Cortex of kidney (tissue), 1 donor: ENCODE results near the gene ZNF638.

ENCODE experiments used
- DNase-seq: peaks from one replicate; lab custom pipeline; 2025; lab: John Stamatoyannopoulos, UW

ZNF638 gene

DNA sequence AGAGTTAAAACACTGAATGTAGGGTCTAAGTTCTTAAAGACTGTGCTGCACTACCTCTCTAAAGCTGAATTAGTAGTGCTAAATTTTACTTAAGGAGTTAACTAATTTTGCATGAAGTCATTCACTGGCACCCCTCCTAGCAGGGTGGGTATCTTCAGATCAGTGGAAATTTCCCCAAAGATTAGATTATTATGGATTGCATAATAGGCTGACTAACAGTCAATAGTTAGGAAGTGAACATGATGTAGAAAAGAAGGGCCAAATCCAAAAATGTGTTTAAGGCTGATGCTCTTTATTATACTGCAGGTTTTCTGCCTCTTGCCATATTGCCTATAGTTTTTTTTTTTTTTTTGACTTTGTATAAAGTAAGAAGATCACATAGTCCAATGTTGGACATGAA is 5.2 kb downstream of the ZNF638 start:
- DNase-seq = no peak

DNA sequence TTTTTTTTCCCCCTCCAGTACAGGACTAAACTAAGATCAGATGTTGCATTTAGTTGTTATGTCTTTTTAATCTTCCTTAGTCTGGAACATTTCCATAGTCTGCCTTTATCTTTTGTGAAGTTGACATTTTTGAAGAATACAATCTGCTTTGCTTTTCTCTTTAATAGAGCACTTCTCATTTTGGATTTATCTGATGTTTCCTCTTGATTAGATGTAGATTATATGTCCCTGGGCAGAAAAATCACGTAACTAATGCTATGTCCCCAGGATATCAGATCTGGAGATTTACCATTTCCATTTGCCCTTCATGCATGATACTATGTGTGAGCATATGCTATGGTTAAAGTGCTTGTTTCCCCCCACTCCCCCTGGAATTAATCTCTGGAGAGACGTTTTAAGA is 6.2 kb downstream of the ZNF638 start:
- no peak for DNase-seq

DNA sequence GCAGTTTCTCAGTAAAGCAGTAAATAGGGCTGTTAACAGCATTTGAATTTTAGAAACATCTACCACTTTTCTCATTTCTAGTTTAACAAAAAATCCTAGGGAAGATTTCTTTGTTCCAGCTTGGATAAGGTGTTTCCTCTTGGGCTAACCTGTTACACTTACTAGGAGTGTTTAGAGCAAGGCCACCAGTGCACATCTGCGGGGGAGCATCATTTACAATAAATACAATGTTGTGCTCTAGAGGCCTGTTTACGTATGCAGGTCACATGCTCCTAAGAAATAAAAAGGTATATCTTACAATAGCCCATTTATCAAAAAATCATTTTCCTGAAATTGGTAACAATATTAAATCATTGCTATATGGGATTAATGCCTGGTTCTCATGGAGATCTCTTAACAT is 8.1 kb downstream of the ZNF638 start:
- DNase-seq = no peak

DNA sequence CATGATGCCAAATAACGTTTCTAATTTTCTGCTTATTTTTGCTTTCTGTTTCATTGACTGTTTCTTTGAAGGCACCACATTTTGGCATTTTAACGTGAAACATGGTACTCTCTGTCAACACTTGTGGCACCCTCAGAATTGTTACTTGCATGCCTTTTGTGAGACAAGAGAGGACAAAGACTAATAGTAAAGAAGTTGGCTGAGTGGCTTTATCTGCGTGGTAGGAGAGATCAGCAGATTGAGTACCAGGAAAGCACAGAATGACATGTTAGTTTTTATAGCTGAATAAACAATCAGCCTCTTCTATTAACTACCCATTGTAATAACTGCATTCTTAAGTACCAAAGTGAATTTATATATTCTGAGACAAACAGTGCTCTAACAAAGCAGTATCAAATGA is 8.6 kb downstream of the ZNF638 start:
- no peak for DNase-seq

DNA sequence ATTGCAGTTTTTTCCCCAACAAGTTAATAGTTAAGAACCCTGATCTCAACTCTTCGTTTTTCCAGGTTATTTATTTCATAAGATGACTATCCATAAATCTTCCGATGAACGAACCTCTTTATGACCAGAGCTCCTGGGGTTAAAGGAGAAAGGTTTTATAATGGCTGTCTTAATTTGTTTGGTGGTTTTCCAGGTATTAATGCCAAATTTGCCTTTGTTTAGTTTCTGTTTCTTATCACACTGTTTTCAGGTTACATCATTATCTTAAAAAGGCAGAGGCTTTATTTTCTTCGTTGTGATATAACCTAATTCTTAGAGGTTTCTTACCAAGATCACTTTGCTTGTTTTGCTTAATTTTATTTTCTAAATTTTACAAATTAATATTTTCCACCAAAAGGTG is 10.1 kb downstream of the ZNF638 start:
- DNase-seq = no peak

DNA sequence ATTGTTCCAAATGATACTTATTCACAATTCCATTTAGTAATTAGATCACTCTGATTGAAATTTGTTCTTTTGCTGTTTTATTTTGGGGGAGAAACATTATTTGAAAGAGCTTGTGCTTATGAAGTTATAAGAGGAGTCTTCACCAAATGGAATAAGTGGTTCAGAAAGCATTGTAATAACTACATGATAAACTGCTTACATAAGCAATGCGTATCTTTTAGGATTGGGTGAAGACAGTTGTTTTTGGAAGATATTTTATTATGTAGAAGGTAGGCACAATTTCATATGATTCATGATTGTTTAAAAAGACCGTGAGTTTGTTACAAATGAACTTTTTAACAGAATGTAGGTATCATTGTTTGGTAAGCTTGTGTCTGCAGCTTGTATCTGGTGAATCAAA is 14.5 kb downstream of the ZNF638 start:
- DNase-seq = no peak

DNA sequence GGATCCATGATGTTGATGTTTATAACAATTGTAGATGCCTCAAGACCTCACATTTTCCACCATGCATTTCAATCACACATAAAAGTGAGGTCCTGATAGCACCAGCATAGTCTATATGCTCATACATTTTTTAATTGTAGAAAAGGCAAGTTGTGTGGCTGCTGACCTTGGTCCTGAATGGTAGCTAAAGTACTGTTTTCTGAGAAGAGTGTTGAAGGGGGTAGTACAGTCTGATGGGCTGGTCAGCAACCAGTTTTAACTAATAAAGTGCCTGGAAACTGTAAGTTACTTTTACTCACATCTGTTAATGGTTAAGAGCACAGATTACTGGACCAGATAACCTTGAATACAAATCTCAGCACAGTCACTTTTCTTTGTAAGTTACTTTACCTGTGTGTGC is 15.9 kb downstream of the ZNF638 start:
- no peak for DNase-seq

DNA sequence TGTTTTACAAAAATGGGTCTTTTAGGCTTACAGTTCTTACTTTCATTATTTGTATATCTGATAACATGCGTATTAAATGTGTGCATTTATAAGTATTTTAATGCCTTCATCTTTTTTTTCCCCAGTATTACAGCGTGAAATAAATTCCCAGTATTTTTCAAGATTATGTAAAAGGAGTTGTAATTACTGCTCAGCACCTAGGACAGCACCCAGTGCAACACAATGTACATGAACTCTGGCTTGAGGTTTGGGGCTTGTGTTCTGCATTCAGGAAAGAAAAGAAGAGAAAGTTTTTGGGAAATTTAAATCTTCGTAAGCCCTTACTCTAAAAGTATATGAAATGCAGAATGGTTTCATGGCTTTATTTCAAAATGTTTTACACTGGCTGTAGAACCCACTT is 16.7 kb downstream of the ZNF638 start:
- DNase-seq = no peak

DNA sequence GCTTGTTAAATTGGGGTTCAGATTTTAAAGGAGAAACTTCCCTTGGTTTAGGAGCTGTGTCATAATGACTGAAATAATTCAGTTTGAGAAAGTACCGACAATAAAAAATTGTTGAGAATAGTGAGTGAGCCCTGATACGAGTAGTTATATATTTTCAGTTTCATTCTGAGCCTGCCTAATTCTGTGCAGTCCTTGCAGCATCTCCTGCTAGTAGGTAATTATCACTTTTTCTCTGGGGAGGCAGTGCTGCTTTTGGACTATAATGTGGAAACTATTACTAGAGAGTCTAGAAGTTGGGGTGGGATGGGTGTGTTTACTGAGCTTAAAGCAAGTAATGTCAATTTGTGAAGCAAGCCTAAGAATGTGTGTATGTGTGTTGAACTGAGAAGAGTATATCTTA is 21.7 kb downstream of the ZNF638 start:
- no peak for DNase-seq

DNA sequence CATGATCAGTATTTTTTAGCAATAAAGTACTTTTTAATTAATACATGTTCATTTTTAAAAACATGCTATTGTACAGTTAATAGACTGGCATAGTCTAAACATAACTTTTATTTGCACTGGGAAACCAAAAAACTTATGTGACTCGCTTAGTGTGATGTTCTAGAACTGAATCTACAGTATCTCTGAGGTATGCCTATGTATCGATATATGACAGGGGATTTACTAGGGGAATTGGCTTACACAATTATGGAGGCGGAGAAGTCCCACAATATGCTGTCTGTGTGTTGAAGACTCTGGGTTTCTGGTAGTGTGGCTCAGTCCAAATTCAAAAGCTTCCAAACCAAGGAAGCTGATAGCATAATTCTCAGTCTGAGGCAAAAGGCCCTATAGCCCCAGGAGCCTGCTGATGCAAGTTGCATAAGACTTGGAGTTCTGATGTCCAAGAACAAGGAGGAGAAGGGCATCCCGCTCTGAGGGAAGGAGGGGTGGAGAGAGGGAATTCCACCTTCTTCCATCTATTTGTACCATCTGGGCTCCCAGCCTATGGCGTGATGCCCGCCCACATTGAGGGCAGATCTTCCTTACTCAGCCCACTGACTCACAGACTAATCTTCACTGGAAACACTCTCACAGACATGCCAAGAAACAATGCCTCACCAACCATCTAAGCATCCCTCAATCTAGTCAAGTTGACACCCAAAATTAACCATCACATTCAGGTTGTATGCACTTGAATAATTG is 27.5 kb downstream of the ZNF638 start:
- DNase-seq = no peak

DNA sequence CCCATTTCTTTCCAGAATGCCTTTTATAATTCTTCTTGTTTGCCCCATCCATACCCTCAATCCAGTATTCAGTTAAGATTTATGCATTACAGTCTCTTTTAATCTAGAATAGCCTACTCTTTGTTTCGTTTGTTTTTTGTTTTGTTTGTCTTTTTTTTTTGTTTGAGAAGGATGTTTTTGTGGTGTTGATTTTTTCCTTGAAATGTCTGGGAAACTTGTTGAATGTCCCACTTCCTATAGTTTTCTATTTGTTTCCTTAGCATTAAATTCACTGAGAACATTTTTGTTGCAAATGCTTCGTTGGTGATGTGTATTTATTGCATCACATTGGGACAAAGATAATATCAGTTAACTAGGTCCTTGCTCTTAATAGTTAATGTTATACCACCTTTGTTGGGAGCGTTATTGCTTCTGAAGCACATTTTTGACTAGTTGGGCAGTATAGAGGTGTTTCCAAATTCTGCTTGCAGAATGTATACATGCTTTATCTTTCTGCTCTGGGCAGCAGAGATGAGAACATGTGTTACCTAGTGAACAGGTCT is 28.9 kb downstream of the ZNF638 start:
- DNase-seq = no peak

DNA sequence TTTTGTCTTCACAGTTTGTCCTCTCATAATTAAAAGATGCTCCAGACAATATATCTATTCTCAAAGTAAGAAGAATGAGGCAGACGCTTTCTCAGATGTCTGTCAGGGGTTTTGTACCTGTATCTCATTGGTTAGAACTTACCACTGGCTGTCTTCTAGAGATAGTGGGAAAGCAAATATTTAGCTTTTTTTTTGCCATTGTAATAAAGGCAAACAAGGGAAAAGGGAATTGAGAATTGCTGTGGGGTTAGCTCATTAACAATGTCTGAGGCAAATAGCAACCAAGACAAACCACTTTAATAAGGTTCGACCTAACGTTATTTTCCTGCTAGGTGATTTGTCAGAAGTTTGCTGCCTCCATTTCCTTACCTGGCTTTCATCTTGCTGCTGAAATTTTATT is 30.0 kb downstream of the ZNF638 start:
- no peak for DNase-seq

DNA sequence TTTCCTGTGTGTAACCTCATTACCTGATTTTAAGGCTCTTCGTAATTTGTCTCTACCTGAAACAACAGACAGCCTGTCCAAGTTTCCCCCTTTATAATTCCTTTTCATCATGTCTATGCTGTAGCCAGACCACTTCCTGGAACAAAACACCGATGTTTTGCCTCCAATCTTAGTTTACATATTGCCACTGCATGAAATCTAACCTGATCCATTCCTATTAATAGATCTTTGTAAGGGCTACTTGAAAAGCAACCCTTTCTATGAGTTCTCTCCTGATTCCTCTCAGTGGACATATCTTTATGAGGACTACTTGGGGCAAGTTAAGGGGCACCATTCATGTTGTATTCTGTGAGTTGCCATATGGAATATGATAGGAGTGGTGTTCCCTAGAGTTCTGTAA is 30.9 kb downstream of the ZNF638 start:
- DNase-seq = no peak

DNA sequence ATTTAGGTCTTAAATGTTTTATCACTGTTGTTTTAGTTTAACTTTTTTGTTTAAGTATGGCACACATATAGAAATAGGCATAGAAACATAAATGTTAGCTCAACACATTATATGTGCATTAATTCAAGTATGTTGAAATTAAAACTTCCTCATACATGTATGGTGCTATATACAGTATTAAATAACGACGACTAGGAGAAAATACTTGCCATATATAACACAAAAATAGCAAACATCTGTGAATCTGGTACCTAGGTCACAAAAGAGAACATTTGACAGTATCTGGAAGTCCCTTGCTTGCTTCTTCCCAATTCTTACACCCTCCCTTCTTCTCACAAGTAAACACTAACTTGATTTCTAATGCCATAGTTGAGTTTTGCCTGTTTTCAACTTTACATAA is 38.4 kb downstream of the ZNF638 start:
- DNase-seq = no peak

DNA sequence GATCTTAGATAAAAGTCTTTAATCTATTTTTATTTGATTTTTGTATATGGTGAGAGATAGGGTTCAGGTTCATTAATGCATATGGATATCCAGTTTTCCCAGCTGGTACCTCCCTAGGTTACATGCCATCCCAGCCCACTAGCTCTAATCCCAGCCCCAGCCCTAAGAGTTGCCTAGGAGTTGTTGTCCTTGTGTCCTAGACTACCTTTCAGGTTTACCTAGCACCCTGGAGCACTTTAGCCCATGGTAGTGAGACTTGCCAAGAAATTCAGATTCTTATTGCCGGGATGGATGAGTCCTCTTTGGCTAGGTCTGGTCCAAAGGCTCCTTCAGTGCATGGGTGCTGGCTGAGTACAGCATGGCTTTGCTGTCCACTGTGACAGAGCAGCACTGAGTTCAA is 40.5 kb downstream of the ZNF638 start:
- DNase-seq = no peak

DNA sequence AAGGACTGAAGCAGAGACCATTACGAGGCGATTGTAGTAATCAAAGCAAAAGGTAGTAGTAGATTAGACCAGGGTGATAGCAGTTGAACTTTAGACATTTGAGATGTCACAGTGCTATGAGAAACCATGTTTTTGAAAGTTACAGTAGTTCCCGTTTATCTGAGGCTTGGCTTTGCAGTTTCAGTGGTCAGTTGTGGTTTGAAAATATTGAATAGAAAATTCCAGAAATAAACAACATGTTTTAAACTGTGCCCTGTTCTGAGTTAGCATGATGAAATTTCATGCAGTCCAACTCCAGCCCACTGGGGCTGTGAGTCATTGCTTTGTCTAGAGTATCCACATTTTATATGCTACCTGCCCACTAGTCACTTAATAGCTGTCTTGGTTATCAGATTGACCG is 47.5 kb downstream of the ZNF638 start:
- no peak for DNase-seq

DNA sequence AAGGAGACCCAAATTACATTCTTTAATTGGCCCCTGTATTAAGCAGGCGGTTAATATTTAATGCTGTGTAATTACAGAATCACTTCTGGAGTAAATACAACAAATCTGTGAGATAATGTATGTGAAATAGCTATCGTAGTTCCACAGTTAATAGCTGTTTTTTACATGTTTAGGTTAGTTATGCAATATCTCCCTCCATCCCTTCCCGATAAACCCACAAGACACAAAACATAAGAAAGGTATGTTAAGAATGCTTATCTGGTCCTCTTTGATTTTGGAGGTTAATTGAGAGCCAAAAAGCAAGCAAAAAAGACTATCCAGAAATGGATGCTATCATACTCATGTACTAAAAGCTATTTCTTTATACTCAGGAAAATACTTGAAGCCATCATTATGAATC is 49.1 kb downstream of the ZNF638 start:
- DNase-seq = no peak

DNA sequence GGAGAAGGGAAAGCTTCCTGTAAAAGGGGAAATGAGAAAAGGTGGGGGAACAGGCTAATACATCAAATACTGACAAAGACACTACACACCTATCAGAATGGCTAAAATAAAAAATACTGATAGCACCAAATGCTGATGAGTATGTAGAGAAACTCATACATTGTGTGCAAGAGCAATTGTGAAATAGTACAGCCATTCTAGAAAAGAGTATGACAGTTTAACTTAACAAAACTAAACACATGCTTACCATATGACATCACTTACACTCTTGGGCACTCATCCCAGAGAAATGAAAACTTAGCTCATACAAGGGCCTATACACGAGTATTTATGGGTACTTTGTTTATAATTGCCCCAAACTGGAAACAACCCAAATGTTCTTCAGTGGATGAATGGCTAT is 53.4 kb downstream of the ZNF638 start:
- no peak for DNase-seq

DNA sequence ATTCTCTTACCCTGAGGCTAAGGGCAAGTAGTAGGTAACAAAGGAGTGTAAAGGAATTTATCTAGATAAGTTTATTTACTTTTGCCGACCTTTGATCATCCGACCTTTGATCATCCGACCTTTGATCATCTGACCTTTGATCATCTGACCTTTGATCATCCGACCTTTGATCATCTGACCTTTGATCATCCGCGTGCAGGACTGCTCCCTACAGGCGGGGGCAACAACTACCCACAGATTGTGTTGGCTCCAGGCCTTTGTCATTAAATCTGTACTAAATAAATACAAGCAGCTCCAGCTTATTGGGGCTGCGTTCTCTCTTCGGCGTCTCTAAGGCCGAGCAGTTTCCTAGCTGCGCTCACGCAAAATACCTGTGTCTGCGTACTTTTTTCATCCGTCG is 56.6 kb downstream of the ZNF638 start:
- no peak for DNase-seq

DNA sequence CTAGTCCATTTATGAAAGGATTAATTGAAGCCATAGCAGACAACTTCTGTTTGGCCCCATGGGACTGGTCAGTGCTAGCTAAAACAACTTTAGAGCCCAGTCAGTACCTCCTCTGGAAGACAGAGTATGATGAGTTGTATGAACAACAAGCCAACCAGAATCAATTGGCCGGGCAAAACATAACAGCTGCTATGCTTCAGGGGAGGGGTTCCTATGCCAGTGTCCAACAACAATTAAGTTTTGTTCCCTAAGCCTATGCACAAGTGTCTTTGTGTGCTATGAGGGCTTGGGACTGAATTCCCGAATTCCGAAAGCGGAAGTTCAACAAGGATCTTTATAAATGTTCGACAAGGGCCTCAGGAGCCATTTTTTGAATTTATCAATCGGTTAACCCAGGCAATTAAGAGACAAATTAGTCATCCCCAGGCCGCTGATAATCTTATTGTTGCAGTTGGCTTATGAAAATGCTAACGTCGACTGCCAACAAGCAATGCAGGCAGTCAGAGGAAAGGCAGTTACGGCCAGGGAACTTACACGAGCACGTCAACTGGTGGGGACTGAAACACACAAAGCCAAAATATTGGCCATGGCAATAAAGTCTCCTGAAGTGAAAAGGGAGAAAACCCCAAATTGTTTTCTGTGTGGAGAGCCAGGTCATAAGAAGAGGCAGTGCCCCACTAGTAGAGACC is 57.9 kb downstream of the ZNF638 start:
- DNase-seq = no peak

DNA sequence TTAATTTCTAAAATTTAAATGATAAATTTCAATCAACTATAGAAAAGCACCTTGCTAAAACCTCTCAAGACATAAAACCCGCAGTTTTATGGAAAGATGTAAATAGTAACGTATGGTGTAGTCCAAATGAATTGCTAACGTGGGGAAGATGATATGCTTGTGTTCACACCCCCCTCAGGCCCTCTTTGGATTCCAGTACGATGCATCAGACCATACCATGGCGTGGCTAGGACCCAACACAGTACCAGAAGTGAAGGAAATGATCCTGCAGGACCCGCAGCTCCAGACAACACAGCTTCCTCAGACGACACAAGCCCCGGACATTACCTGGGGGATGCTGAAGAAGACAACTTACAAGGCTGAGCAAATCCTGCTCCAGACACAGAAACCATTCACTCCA is 61.6 kb downstream of the ZNF638 start:
- DNase-seq = no peak

DNA sequence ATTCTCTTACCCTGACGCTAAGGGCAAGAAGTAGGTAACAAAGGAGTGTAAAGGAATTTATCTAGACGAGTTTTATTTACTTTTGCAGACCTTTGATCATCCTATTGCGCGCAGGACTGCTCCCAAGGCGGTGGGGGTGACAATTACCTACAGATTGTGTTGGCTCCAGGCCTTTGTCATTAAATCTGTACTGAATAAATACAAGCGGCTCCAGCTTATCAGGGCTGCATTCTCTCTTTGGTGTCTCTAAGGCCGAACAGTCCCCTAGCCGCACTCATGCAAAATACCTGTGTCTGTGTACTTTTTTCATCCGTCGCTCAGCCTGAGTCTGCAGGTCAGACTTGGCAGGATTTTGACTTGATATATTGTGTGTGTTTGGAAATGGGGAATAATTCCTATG is 63.9 kb downstream of the ZNF638 start:
- DNase-seq = no peak

DNA sequence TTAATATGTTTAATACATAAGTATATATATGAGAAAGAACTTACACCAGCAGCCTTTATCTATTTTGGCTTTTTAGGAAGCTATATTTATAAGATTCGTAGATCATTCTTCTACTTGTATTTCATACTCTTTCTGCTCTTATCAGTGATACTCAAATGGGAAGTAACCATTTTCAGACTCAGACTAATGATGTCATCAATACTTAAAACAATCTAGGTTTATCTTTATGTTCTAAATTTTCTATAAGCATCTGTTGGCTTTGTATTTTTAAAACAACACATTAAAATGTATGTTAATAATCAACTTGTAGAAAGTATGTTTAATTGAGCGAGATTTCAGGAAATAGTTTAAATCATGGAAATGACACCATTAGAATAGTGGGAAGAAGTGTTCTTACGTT is 70.8 kb downstream of the ZNF638 start:
- no peak for DNase-seq

DNA sequence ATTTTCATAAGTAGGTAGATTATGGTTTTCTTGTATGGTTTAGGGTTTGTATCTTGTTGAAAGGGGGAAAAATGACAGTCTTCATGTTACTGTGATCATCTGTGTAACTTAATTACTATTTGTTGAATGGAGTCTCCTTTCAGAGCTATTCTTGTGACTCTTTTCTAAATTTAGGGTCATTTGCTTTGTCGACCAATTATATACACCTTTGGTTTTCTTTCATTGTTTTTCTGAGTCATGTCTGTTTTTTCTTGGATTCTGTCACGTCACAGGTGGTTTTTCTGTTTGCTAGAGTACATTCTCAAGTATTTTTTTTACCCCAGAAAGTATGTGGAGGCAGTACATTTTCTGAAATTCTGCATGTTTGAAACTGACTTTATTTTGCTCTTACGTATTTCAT is 78.0 kb downstream of the ZNF638 start:
- DNase-seq = no peak
